ENCODE measurements around the gene PLXNA4.

DNA sequence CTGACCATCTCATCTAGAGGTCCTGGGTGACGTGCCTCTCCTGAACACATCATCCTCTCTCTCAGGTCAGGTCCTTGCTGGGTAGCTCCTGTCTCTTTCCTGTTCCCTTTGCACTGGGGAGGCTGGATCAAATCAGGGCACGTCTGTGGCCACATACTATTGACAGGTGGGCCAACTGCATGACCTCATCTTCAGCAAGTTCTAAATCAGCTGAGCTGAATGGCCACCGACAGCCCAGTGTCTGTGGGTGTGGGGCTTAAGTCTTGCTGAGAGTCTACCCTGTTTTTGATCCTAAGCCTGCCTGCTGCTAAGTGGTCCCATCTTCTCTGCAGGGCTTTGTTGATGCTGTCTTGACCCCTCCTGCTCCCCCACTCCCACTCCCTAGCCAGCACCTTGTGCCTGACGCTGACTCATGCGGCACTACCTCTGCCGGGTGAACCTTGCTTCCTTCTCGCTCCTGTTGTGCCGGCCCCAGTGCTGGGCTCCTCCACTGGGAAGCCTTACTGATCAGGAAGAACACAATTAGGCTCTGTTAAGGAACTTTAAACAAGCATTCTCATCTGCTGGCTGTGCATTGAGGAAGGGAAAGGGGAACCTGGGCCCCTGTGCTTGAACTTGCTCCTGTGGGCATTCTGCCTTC lies 440.4 kb downstream of the PLXNA4 start:
- TF ChIP-seq, protein P1, sequence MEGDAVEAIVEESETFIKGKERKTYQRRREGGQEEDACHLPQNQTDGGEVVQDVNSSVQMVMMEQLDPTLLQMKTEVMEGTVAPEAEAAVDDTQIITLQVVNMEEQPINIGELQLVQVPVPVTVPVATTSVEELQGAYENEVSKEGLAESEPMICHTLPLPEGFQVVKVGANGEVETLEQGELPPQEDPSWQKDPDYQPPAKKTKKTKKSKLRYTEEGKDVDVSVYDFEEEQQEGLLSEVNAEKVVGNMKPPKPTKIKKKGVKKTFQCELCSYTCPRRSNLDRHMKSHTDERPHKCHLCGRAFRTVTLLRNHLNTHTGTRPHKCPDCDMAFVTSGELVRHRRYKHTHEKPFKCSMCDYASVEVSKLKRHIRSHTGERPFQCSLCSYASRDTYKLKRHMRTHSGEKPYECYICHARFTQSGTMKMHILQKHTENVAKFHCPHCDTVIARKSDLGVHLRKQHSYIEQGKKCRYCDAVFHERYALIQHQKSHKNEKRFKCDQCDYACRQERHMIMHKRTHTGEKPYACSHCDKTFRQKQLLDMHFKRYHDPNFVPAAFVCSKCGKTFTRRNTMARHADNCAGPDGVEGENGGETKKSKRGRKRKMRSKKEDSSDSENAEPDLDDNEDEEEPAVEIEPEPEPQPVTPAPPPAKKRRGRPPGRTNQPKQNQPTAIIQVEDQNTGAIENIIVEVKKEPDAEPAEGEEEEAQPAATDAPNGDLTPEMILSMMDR (IDR thresholded peaks at IDR 0.05; ENCODE audit: low read depth, low read length, poor library complexity, severe bottlenecking): no peak
- no peak for TF ChIP-seq EZH2phosphoT487 (IDR thresholded peaks at IDR 0.05; ENCODE audit: borderline replicate concordance, low read length)

Data from DOHH2 (cell line).